Progenitor cell of endocrine pancreas (in vitro differentiated cells): Measurements from ENCODE around the gene BCAS3. TPM values are rescaled to one million over a fixed set of nuclear protein-coding genes. Genes with fewer than 3 reads are reported as not detected.

Source experiments
- DNase-seq: peaks from one replicate; pipeline ENCODE4 v3.0.0; 2021; ENCODE audit warnings: low spot score; ENCODE audit not compliant: unreplicated experiment
- H3K27ac Mint-ChIP-seq: 2 replicates; pipeline ENCODE4 v1.8.0; 2021; ENCODE audit warnings: mild to moderate bottlenecking, moderate library complexity, mixed read lengths
- H3K27me3 Mint-ChIP-seq: 2 replicates; pipeline ENCODE4 v1.8.0; 2021; ENCODE audit warnings: mixed read lengths
- H3K36me3 Mint-ChIP-seq: 2 replicates; pipeline ENCODE4 v1.8.0; 2022; ENCODE audit warnings: mixed read lengths; ENCODE audit not compliant: insufficient read depth
- H3K4me1 Mint-ChIP-seq: 2 replicates; pipeline ENCODE4 v1.8.0; 2021; ENCODE audit warnings: low read depth, mixed read lengths
- H3K4me3 Mint-ChIP-seq: 2 replicates; pipeline ENCODE4 v1.8.0; 2021; ENCODE audit warnings: low read depth, mild to moderate bottlenecking, moderate library complexity, mixed read lengths
- H3K9me3 Mint-ChIP-seq: 2 replicates; pipeline ENCODE4 v1.8.0; 2021; ENCODE audit warnings: low read depth, mixed read lengths
- total RNA-seq: library from RNA; stranded (reverse); gene quantifications from 2 replicates; pipeline ENCODE4 v1.2.1, GENCODE V29; 2021
- TF ChIP-seq, protein P1 (sequence below): fragments of 200-600 bp; sonication (generic); IDR thresholded peaks from one replicate; pipeline ENCODE4 v1.5.0; 2021; ENCODE audit warnings: antibody characterized with exemption, mild to moderate bottlenecking; ENCODE audit not compliant: unreplicated experiment

Gene BCAS3
- total RNA-seq, 1 donor from 2014 or later: 36.1 TPM

DNA sequence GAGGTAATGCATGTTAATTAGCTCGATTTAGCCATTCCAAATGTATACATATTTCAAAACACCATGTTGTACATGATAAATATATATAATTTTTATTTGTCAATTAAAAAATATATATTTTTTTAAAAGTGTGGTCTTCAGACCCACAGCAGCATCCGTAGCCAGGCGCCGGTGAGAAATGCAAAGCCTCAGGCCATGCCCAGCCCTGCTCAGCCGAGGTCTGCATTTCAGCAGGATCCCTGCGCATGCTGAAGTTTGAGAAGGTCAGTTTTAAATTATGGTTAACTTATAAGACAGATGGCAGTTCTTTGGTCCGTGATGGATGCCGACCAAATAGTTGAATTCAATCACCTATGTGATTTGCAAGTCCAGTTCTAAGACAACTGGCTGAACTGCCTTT is 694.0 kb downstream of the BCAS3 start:
- Mint-ChIP-seq H3K4me1 (peaks cover 7% of the 10 kb centered on the region), H3K27me3 (peaks cover 35% of the 10 kb centered on the region), H3K27ac (no peak overlapping the region), H3K36me3 (no peaks in the 10 kb centered on the region), H3K4me3 (no peak overlapping the region), H3K9me3 (no peaks in the 10 kb centered on the region)
- no peak for DNase-seq
- TF ChIP-seq, protein P1, sequence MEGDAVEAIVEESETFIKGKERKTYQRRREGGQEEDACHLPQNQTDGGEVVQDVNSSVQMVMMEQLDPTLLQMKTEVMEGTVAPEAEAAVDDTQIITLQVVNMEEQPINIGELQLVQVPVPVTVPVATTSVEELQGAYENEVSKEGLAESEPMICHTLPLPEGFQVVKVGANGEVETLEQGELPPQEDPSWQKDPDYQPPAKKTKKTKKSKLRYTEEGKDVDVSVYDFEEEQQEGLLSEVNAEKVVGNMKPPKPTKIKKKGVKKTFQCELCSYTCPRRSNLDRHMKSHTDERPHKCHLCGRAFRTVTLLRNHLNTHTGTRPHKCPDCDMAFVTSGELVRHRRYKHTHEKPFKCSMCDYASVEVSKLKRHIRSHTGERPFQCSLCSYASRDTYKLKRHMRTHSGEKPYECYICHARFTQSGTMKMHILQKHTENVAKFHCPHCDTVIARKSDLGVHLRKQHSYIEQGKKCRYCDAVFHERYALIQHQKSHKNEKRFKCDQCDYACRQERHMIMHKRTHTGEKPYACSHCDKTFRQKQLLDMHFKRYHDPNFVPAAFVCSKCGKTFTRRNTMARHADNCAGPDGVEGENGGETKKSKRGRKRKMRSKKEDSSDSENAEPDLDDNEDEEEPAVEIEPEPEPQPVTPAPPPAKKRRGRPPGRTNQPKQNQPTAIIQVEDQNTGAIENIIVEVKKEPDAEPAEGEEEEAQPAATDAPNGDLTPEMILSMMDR: no peak

DNA sequence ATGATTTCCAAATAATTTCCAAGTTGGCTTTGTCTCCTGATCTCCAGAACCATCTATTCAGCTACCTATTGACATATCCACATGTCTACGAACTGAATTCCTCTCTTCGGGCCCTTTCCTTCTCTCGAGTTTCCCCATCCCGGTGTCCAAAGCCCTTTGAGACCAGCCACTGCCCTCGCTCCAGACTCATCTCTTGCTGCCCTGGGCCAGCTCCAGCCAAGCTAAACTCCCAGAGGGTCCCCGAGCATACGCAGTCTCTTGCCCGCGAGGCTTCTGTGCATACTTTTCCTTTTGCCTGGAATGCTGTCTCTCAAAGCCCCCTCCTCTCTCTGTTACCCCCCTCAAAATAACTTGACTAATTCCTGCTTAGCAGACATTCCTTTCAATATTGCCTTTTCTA is 694.8 kb downstream of the BCAS3 start:
- H3K4me1 Mint-ChIP-seq: no peaks in the 10 kb centered on the region
- TF ChIP-seq, protein P1: no peak
- no peaks in the 10 kb centered on the region for H3K9me3 Mint-ChIP-seq
- DNase-seq: no peak
- H3K4me3 Mint-ChIP-seq: no peak overlapping the region
- H3K27ac Mint-ChIP-seq: no peak overlapping the region
- H3K36me3 Mint-ChIP-seq: no peaks in the 10 kb centered on the region
- peaks cover 31% of the 10 kb centered on the region for H3K27me3 Mint-ChIP-seq

DNA sequence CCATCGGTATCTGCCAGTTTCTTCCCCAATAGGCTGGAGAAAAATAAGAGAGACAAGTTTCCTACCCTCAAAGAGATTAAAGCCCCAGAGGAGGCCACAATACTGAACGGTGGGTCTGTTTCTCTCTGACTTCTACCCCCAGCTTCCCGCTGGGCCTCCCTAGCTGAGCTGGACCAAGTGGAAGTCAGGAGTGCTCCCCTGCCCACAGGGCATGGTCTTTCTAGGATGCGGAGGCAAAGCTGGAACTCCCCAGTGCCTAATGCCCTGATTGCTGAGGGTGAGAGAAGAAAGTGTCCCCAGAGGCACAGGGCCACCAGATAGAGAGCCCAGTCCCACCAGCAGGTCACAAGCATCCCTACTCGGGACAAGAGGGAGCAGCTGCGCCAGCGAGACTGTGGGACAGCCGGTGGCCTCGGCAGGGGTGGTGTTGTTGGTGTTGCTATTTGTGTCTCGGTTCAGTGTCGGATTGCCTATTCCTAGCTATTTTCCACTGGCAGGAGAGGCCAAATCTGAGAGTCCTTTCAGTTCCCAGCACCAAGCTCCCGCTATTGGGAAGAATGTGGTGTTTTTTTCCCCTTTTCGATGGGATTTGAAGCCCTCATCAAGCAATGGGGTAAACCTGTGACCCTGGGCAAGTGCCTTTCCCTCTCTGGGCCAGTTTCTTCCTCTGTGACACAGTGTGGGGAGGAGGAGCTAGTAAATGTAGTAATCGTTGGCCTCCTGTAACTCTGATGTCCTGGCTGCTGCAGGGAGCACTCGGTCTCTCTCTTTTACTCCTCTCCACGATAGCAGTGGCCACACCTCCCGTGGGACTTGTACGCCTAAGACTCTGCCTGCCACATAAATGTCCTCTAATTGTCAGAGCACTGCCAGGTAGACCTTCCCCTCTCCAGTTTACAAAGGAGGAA is 699.5 kb downstream of the BCAS3 start:
- no peak overlapping the region for H3K4me3 Mint-ChIP-seq
- DNase-seq: no peak
- H3K9me3 Mint-ChIP-seq: no peaks in the 10 kb centered on the region
- peaks cover 1% of the 10 kb centered on the region for H3K36me3 Mint-ChIP-seq
- TF ChIP-seq, protein P1: no peak
- H3K27ac Mint-ChIP-seq: peak overlapping the region; percentile 64
- H3K27me3 Mint-ChIP-seq: peaks cover 10% of the 10 kb centered on the region
- H3K4me1 Mint-ChIP-seq: peaks cover 26% of the 10 kb centered on the region

DNA sequence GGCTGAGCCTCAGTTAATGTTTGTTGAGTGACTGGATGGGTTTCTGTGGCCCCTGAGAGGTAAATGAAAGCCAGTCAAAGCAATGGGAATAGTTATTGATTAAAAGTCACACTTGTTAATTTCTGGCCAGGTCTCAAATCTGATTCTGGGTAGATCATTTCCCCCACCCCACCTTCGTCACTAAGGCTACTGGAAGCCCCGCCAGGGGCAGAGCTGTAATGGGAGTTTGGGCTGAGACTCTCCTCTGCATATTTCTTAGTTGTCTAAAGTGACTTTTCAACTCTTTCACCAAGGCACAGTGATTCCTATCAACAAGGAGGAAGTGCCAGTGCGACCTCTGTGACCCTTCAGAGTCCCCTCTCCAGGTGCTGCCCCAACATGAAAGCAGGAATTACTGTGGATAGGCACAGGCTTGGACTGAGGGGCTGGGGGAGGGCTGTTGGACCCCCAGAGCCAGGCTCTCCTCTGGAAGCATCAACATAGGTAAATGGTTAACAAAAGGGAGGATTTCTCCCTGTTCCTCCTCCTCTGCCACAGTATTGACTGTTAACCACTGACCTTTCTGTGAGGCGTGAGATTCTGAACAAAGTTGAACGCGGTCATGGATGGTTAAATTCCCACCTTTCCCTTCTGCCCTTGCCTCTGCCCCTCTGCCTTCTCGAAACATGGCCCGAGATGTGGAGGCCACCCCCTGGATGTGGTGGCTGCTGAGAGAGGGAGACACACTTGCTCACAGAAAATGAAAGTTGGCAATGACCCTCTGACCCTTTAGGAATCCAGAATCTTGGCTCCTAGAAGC is 701.2 kb downstream of the BCAS3 start:
- no peak for DNase-seq
- H3K27ac Mint-ChIP-seq: peak overlapping the region; percentile 37
- H3K36me3 Mint-ChIP-seq: peaks cover 1% of the 10 kb centered on the region
- TF ChIP-seq, protein P1: no peak
- H3K4me3 Mint-ChIP-seq: no peak overlapping the region
- peaks cover 15% of the 10 kb centered on the region for H3K27me3 Mint-ChIP-seq
- peaks cover 26% of the 10 kb centered on the region for H3K4me1 Mint-ChIP-seq
- H3K9me3 Mint-ChIP-seq: no peaks in the 10 kb centered on the region

DNA sequence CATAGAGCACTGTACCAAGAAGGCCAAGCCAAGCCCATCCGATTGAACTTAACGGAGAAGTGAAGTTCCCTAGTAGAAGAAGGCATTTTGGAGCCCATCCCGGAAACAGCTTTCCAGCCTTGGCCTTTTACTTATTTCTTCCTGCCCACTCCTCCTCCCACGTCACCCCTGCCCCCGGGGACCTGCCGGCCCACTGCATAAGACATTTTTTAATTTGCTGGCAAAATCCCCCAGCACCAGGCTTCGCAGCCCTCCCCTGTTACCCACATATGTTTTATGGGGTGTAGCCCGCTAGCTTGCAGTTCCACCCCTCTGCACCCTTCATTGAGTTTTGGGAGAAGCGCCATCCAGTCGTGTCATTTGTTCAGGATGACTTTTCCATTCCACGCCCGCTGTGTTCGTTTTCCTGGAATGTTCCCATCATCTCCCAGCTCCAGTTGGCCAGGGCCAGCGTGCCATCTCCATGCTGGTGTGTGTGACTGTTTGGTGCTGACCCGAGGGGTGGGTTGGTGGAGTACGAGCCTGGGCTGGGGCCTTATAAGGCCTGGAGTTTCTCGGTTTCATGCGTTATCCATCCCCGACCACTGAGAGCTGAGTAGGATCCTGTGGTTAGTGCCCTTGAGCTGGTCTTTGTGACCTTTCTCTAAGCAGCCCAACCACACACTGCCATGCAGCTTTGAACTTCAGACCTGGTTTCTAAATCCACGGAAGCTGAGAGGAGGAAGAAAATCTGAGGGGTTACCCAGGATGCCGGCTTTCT is 702.0 kb downstream of the BCAS3 start:
- H3K4me3 Mint-ChIP-seq: no peak overlapping the region
- peaks cover 26% of the 10 kb centered on the region for H3K4me1 Mint-ChIP-seq
- H3K27ac Mint-ChIP-seq: peak overlapping the region; percentile 37
- no peaks in the 10 kb centered on the region for H3K9me3 Mint-ChIP-seq
- H3K27me3 Mint-ChIP-seq: peaks cover 15% of the 10 kb centered on the region
- TF ChIP-seq, protein P1: no peak
- peaks cover 1% of the 10 kb centered on the region for H3K36me3 Mint-ChIP-seq
- DNase-seq: no peak
